Retinal pigment epithelial cell (primary cell): ENCODE measurements around the gene PCDH9.

Experiments used
- DNase-seq: peaks from one replicate; pipeline ENCODE4 v3.0.0-alpha.2; 2010; ENCODE audit warnings: low read depth
- H3K4me3 ChIP-seq: 2 replicates; pipeline ENCODE4 v1.5.1; 2011; ENCODE audit warnings: mild to moderate bottlenecking, low read length, control low read depth, moderate library complexity
- TF ChIP-seq, protein P1 (sequence below): conservative IDR thresholded peaks from 2 replicates; pipeline ENCODE4 v1.5.1; 2011; ENCODE audit warnings: low read depth, low read length, control low read depth, inconsistent platforms

Gene PCDH9

DNA sequence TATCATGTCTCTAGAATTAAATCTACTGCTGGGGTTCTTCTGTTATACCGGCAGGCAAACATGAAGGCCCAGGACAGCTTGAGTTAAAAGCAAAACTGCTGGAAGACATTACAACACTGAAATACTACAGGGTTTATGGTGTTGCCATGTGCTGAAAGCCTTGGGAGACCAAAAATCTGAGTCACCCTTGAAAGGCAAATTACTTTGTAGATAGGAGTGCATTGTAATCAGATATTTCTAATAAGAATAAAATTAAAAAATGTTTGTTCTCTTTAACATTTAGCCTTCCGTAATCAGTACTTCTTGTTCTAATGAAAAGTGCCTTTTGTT lies 181.3 kb downstream of the PCDH9 start:
- TF ChIP-seq, protein P1, sequence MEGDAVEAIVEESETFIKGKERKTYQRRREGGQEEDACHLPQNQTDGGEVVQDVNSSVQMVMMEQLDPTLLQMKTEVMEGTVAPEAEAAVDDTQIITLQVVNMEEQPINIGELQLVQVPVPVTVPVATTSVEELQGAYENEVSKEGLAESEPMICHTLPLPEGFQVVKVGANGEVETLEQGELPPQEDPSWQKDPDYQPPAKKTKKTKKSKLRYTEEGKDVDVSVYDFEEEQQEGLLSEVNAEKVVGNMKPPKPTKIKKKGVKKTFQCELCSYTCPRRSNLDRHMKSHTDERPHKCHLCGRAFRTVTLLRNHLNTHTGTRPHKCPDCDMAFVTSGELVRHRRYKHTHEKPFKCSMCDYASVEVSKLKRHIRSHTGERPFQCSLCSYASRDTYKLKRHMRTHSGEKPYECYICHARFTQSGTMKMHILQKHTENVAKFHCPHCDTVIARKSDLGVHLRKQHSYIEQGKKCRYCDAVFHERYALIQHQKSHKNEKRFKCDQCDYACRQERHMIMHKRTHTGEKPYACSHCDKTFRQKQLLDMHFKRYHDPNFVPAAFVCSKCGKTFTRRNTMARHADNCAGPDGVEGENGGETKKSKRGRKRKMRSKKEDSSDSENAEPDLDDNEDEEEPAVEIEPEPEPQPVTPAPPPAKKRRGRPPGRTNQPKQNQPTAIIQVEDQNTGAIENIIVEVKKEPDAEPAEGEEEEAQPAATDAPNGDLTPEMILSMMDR: no peak

DNA sequence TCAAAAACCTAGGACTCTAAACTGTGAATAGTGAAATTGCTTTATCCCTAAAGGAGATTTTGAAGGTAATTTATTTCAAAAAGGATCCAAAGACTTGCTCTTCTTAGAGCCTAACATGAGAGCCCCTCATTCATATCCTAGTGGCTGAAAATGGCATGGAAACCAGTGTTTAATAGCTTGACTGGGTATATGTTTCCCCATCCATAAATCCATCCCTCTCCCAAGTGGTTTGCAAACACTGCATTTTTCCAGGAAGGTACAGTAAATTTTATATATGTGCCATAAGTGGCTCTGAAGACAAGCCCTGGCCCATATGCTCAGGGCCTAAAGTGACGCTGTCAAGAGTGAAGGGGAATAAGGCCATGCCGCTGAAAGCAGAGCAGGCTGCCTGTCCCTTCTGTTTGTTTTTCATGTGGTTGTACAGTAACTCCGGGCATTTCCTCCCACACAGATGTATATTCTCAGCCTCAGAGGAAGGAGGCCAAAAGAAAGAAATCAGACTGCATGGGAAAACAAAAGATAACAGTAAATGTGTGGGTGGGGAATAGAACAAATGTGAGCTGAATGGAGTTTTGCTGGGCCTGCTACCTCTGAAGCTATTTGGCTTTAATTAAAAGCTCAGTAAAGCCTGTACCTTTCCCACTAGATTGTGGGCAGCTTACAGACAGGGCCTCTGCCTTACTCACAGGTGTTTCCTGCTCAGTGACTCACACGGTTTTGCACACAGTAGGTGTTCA lies 181.9 kb downstream of the PCDH9 start:
- no peak for DNase-seq
- TF ChIP-seq, protein P1: no peak
- no peak overlapping the region for H3K4me3 ChIP-seq

More for the DNA sequence above, 181.3 kb downstream of the PCDH9 start:
- DNase-seq: no peak
- no peak overlapping the region for H3K4me3 ChIP-seq

DNA sequence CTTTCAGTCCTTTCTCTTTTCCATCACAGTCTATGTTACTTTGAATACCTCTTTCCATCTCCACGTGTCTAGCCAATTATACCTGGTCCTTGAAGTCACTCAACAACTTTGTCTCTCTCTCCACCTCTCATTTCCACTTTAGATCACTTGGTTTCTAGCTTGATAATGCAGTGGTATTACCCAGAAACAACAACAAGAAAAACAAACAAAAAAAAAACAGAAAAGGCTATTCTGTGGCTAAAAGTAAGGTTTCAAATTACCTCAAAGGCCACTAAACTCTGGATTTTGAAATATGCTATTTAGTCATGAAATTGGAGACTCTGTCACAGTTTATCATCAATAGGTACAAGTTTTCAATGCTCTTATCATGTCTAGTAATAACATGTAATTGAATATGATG lies 184.8 kb downstream of the PCDH9 start:
- TF ChIP-seq, protein P1: no peak
- no peak for DNase-seq
- H3K4me3 ChIP-seq: no peak overlapping the region

DNA sequence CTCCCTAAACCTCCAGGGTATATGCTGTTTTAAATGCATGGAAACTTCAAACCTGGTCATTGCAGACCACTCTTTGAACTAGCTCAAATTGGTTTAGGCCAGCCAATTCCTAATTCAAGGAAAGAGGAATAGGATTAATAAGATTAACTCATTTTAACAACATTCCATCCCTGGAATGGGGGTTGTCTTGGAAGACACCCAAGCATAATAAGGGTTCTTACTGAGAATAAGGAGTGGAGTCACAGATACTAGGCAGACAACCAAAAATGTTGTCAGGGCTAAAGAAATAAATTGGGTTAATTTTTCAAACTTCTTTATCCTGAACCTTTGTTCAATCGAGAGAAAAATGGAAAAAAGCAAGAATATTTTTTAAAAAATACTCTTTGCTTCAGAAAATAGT lies 186.2 kb downstream of the PCDH9 start:
- peak; percentile 65 for DNase-seq
- no peak overlapping the region for H3K4me3 ChIP-seq
- TF ChIP-seq, protein P1: no peak

DNA sequence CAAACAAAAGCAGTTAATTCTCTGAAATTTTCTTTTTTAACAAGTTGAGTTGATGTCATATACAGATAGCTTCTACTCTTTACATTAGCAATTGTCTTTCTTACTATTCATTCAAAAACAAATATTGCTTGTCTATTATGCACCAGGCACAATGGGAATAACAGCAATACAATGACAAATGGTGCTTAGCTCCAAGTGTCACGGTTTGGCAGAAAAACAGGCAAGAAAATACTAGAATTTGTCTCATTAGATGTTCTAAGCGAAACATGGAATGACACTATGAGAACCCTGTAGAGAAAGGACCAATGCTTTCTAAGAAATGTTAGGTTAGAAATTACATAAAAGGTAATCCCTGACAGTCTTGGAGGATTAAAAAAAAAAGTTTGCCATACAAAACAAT lies 187.6 kb downstream of the PCDH9 start:
- TF ChIP-seq, protein P1: no peak
- no peak overlapping the region for H3K4me3 ChIP-seq
- no peak for DNase-seq

DNA sequence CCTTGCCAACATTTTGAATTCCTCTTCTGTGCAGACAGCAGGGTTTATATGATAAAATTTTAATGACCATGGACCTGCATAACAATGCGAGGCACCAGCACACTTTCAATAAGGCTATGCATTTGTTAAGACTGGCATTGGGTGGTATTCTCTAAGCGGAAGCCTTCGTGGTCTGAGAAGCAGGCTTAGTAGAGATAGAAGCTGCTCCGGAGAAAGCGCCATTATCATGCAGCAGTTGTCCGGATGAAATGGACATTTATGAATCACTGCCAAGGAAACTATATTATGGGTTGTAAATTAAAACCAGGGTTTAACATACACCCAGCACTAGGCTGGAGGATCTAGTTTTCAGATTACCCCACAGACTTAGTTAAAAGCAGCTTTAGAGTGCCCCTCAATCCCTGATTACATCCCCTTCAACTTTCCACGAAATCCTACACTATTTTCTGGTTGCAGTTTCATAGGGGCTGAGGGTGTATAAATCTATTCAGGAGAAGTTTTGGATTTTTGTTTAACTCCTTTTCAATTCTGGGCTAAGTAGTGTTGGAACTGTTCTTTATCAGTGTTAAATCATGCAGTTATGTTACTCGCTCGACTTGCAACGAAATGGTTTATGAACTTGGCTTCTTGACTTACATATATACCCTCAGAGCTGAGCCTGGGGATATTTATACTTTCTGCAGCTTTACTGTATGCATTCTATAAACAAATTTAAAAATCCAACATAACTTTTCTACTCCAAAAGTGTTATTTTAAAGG lies 193.3 kb downstream of the PCDH9 start:
- no peak overlapping the region for H3K4me3 ChIP-seq
- TF ChIP-seq, protein P1: no peak

DNA sequence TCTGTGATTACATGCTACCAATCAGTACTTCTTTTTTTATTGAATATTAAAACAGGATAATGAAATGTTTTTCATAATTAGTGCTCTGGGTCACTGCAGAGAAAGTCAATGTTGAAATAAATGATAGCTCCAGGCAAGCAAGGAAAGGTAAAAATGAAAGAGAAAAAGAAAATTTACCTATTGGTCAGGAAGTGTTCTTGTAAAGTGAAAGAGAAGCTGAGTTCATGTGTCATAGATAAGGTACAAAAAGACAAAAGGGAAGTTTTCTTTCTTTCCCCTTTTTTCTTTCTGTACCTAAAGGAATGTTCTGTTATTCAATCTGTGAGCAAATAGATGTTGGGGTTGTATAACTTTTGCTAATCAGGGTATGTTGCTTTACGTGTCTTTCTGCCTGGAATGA lies 197.0 kb downstream of the PCDH9 start:
- DNase-seq: no peak
- no peak overlapping the region for H3K4me3 ChIP-seq
- TF ChIP-seq, protein P1: no peak

More for the DNA sequence above, 193.3 kb downstream of the PCDH9 start:
- no peak for DNase-seq
